SHP77 (cell line): ENCODE measurements around the gene DENND1A.

Experiments
- DNase-seq, 2 experiments: peaks; one replicate each; lab custom pipeline; 2025; lab: John Stamatoyannopoulos, UW

Gene DENND1A

GRCh38 chr9:123394291-123395235, 535.4 kb downstream of the DENND1A start:
- DNase-seq, result no peak

DNA sequence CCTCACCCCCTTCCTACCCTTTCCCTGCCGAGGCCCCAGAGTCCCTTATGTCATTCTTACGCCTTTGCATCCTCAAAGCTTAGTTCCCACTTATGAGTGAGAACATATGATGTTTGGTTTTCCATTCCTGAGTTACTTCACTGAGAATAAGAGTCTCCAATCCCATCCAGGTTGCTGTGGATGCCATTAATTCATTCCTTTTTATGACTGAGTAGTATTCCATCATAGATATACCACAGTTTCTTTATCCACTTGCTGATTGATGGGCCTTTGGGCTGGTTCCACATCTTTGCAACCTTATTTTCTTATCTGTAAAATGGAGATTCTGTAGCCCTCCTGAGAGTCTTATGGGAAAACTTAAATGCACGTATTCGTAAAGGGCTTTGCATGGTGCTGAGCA, 537.1 kb downstream of the DENND1A start:
- DNase-seq, result no peak

DNA sequence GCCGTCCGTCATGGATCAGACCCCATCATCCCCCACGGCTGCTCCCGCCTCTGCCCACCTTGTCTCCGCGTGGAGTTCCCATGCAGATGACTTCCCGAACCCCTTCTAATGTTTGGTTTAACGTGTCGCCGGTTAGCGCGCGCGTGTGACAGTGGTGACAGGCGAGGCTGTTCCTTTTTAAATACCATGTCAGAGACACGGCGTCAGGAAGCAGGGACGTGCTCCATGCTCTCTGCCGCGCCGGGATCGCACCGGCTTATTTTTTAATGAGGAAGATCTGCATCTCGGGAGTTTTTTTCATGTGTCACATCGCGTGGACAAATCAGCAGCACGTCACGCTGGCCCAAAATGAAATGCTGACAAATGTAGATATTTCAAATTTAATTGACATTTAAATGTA, 538.0 kb downstream of the DENND1A start:
- no peak for DNase-seq

GRCh38 chr9:123391233-123391632, 538.7 kb downstream of the DENND1A start:
- no peak for DNase-seq

- DNase-seq, result no peak
Measured at GRCh38 chr9:123390337-123391135, 539.4 kb downstream of the DENND1A start.

DNA sequence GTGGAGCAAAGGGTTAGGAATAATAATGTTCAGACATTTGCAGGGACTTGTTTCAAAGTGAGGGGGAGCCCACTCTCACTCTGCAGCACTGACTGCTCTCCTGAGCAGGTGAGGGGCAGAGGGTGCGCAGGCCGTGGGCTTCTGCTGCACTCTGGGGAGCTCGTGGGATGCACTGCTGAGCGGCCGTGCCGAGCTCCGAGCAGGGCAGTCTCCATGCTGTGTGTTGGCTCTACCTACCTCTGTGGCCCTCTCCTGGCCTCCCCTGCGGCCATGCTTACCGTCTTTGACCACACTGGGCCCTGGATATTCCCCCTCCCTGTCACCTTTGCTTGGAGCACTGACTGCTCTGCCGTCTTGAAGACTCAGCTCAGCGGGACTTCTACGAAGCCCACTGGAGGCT, 540.2 kb downstream of the DENND1A start:
- DNase-seq, result no peak

DNA sequence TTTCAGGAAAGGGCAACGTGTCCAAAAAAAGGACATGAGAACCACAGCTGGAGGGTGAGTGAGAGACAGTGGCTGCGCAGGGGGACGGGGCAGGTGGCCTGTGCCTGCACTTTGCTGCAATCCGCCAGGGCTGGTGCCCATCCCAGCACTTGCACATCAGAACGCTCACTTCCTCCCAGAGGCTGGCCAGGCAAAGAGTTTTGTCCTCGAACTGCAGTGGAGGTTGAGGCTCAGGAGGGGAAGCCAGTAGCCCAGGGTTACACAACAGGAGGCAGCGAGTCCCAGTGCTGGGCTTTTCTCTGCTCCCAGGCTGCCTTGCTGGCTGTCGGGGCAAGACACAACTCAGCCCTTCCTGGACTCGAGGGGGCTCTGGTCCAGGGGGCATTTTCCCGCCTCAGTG, 540.9 kb downstream of the DENND1A start:
- DNase-seq, result no peak

GRCh38 chr9:123387686-123388085, 542.2 kb downstream of the DENND1A start:
- no peak for DNase-seq

- DNase-seq, result no peak
Measured at GRCh38 chr9:123383512-123384170, 546.3 kb downstream of the DENND1A start.

DNA sequence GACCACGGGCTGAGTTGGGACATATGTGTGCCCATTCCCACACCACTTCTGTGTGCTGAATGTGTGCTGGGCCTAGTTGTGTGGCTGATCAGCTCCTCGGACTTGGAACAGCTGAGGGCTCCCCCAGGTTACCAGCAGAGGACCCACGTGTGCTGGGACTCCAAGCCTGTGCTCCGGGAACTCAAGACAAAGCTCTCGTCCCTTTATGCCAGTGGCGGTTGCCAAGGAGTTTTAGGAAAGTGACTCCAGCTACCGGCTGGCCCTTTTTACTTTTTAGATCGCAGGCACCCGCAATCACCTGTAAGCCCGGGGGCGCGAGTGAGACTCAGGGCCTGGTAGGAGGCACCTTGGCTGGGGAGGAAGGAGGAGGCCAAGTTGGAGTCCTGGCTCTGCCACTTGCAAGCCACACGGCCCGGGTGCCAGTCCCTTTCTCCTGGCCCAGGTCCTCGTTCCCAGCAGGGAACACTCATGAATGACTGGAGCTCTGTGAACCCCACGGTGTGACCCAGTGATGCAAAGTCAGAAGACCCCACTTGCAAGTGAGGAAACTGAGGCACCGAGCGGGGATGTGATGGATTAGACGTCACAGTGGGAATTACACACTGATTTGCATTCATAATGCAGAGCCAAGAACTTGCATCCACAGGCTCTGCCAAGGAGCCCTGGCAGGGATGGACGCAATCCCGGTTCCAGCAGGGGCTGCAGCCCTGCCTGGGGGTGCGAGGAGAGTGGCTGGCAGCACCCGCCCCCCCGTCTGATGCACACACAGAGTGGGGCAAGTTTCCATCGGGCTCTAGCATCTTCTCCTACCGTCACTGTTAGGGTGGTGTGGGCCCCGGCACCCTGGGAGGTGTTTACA, 547.0 kb downstream of the DENND1A start:
- DNase-seq, result no peak

GRCh38 chr9:123380852-123381705, 548.8 kb downstream of the DENND1A start:
- no peak for DNase-seq

DNA sequence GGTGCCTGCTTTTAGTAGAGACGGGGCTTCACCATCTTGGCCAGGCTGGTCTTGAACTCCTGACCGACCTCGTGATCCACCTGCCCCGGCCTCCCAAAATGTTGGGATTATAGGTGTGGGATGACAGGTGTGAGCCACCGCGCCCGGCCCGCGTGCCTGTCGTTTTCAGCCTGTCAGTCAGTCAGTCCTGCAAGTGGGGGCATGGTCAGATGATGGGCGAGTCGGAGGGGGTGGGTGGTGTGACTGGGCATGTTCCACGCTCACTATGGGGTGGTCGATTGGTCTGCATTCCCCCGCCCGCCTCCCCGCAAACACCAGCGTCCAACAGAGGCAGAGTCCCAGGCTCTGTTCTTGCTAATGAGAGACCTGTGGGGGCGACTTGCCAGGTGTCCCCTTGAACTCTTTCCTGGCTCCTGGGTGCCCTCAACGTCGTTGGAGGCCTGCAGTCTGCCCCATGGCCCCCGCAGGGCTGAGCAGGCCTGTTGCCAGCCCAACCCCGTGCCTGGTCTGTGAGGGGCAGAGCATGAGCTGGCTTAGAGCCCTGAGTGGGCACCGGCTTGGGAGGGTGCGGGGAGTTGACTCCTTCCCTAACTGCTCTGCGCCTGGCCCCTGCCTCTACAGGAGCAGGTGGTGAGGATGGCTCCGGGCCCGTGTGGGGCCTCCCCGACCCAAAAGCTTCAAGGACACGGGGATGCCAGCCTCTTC, 550.8 kb downstream of the DENND1A start:
- DNase-seq, result no peak

DNA sequence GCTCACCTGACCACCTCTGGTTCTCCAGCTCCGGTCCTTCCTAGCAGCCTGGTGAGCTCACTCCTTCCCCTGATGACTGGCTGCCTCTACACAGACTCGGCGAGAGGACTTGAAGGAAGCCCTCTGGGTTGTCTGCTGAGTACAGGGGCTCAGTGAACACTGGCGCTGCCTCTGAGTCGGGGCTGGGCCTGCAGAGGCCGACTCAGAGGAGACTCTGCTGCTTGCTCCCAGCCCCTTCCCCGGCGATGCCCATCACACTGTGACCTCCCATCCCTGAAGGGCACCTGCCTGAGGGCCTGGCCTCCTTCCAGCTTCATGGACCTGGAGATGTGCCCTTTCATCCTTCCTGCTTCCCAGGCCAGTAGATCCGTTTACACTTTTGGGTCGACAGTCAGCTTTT, 551.9 kb downstream of the DENND1A start:
- DNase-seq, result no peak

DNA sequence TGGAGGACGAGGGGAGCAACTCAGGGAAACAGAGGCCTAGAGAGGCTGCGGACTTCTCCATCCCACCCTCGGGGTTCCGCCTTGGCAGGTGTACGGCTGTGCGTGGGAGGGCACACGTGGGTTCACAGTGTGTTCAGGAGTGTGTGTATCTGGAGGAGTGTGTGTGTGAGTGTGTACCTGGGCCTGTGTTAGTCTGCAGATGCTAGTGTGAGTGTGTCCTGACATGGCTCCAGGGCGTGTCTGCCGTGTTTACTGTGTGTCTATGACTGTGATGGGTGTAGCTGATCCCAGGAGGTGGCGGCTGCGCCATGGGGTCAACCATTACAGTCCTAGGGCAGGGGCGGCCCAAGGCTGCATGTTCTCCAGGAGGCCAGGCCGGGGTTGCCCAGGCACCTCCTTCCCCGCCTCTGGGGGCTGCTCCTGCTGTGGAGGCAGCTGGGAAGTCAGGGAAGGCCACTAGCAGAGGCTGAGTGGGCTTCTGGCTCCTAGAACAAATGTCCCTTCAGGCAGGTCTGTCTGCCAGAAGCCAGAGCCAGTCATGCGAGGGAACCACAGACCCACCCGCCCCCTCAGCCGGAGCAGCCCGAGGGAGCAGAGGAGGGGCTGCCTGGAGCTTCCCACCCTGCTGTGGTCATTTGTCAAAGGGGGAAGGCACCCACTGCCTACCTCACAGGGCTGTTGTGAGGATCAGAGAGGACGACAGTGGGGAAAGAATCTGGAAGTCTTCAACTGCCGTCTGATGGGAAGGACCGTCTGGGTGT, 552.5 kb downstream of the DENND1A start:
- DNase-seq, result no peak

- DNase-seq, result no peak
Measured at GRCh38 chr9:123376218-123377071, 553.5 kb downstream of the DENND1A start.

GRCh38 chr9:123375469-123376132, 554.3 kb downstream of the DENND1A start:
- no peak for DNase-seq

GRCh38 chr9:123373946-123374345, 556.0 kb downstream of the DENND1A start:
- no peak for DNase-seq
